Measurements from ENCODE around the gene AFAP1. TPM values are rescaled to one million over a fixed set of nuclear protein-coding genes. Genes with fewer than 3 reads are reported as not detected.

The AFAP1 gene
- total RNA-seq, 4 donors from 2014 or later, result 8.3 to 27.1 (median 11.1) TPM

GRCh38 chr4:7843831-7844593 is 95.6 kb downstream of the AFAP1 start:
- TF ChIP-seq CTCF (IDR thresholded peaks at IDR 0.05), result peak; percentile 35 to 74
- no peak for TF ChIP-seq EP300 (IDR thresholded peaks at IDR 0.05)
- H3K4me1 ChIP-seq, result peaks cover 21% of the 10 kb centered on the region
- 58% methylated on average over 10 of the region's 11 CpGs for WGBS
- no peak overlapping the region for H3K4me3 ChIP-seq
- no peaks in the 10 kb centered on the region for H3K9me3 ChIP-seq
- H3K27me3 ChIP-seq, result no peaks in the 10 kb centered on the region
- H3K36me3 ChIP-seq, result no peaks in the 10 kb centered on the region
- peak; percentile 83 to 87 for DNase-seq (ENCODE audit: low spot score in 2 of 2)
- H3K27ac ChIP-seq, result no peak overlapping the region

- DNase-seq (ENCODE audit: low spot score in 2 of 2), result no peak
- Histone ChIP-seq H3K36me3 (peaks cover 6% of the 10 kb centered on the region), H3K9me3 (no peaks in the 10 kb centered on the region), H3K4me3 (no peak overlapping the region), H3K27me3 (no peaks in the 10 kb centered on the region), H3K4me1 (peaks cover 21% of the 10 kb centered on the region), H3K27ac (peak overlapping the region; percentile 83)
- TF ChIP-seq POLR2AphosphoS5 (IDR thresholded peaks at IDR 0.05) (peak in 1 of 3 donors; percentile 43), CTCF (IDR thresholded peaks at IDR 0.05) (no peak)
- 49% methylated on average over 20 of the region's 22 CpGs for WGBS
Measured at GRCh38 chr4:7842384-7843279, 97.0 kb downstream of the AFAP1 start.

- no peak for DNase-seq (ENCODE audit: low spot score in 2 of 2)
- no peak for TF ChIP-seq POLR2AphosphoS5 (IDR thresholded peaks at IDR 0.05)
- no peak for TF ChIP-seq POLR2A (IDR thresholded peaks at IDR 0.05)
- TF ChIP-seq EP300 (IDR thresholded peaks at IDR 0.05), result no peak
- TF ChIP-seq CTCF (IDR thresholded peaks at IDR 0.05), result no peak
- Histone ChIP-seq H3K9me3 (no peaks in the 10 kb centered on the region), H3K27ac (peak overlapping the region; percentile 83), H3K36me3 (peaks cover 8% of the 10 kb centered on the region), H3K4me1 (peaks cover 21% of the 10 kb centered on the region), H3K4me3 (no peak overlapping the region), H3K27me3 (no peaks in the 10 kb centered on the region)
- WGBS, result 77% methylated on average over 2 of the region's 2 CpGs
Measured at GRCh38 chr4:7841894-7842293, 97.8 kb downstream of the AFAP1 start.

GRCh38 chr4:7841071-7841470 is 98.6 kb downstream of the AFAP1 start:
- Histone ChIP-seq H3K4me1 (peaks cover 21% of the 10 kb centered on the region), H3K27ac (peak overlapping the region; percentile 38), H3K27me3 (no peaks in the 10 kb centered on the region), H3K4me3 (no peak overlapping the region), H3K9me3 (no peaks in the 10 kb centered on the region), H3K36me3 (peaks cover 8% of the 10 kb centered on the region)
- no peak for DNase-seq (ENCODE audit: low spot score in 2 of 2)
- no peak for TF ChIP-seq EP300 (IDR thresholded peaks at IDR 0.05)
- no peak for TF ChIP-seq POLR2AphosphoS5 (IDR thresholded peaks at IDR 0.05)
- TF ChIP-seq CTCF (IDR thresholded peaks at IDR 0.05), result no peak
- no peak for TF ChIP-seq POLR2A (IDR thresholded peaks at IDR 0.05)
- 83% methylated on average over 6 of the region's 6 CpGs for WGBS

- H3K27me3 ChIP-seq, result no peaks in the 10 kb centered on the region
- WGBS, result 77% methylated on average over 4 of the region's 4 CpGs
- TF ChIP-seq EP300 (IDR thresholded peaks at IDR 0.05) (no peak), CTCF (IDR thresholded peaks at IDR 0.05) (no peak), POLR2AphosphoS5 (IDR thresholded peaks at IDR 0.05) (no peak), POLR2A (IDR thresholded peaks at IDR 0.05) (no peak)
- H3K9me3 ChIP-seq, result no peaks in the 10 kb centered on the region
- no peak for DNase-seq (ENCODE audit: low spot score in 2 of 2)
- H3K36me3 ChIP-seq, result peaks cover 8% of the 10 kb centered on the region
- H3K27ac ChIP-seq, result no peak overlapping the region
- no peak overlapping the region for H3K4me3 ChIP-seq
- peaks cover 21% of the 10 kb centered on the region for H3K4me1 ChIP-seq
Measured at GRCh38 chr4:7839856-7840255, 99.8 kb downstream of the AFAP1 start.
